Posterior cingulate gyrus (tissue), 11 donors: Measurements from ENCODE around the gene TBC1D5.
A peak's percentile ranks its signal among the peaks of the same experiment; 100 is the strongest.
"Not testable (repeated sequence)": the region's sequence is repeated elsewhere in the genome, so short reads cannot be mapped to it uniquely, and the experiment has no call there.

Experiments used
- DNase-seq, 10 donors: peaks; one replicate each; pipeline versions ENCODE4 v3.0.0 to v3.0.0-alpha.2; 2020 to 2021; ENCODE audit warnings: mixed read lengths in 3 of 10
- intact Hi-C: fragments of 100-400 bp; cut with DNase I; formaldehyde crosslinking; loops from one replicate; pipeline ENCODE4 v1.15.1; 2023

TBC1D5 gene

DNA sequence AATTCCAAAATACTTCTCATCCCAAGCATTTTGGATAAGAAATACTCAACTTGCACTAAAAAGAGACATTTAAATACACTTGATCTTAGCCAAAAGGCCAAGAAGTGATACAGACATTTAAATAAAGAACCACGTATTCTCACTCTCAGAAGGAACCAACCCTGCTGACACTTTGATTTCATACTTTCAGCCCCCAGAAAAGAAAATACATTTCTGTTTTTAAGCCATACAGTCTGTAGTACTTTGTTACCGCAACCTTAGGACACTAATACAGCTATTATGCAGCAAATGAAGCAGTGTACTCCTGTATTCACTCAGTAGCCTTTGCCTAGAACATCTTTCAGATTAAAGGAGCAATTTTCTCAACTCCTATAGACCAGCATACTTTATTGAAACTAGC lies 86.7 kb downstream of the TBC1D5 start:
- intact Hi-C loops, result no loop called here
- DNase-seq, result no peak

DNA sequence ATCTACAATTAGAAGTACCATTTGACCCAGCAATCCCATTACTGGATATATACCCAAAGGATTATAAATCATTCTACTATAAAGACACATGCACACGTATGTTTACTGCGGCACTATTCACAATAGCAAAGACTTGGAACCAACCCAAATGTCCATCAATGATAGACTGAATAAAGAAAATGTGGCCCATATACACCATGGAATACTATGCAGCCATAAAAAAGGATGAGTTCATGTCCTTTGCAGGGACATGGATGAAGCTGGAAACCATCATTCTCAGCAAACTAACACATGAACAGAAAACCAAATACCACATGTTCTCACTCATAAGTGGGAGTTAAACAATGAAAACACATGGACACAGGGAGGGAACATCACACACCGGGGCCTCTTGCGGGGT lies 92.7 kb downstream of the TBC1D5 start:
- not testable (repeated sequence) for DNase-seq
- intact Hi-C loops, result loop anchor here (5.0 kb wide), 1 partner anchor 93 kb away; the partner anchor contains the start of gene TBC1D5

DNA sequence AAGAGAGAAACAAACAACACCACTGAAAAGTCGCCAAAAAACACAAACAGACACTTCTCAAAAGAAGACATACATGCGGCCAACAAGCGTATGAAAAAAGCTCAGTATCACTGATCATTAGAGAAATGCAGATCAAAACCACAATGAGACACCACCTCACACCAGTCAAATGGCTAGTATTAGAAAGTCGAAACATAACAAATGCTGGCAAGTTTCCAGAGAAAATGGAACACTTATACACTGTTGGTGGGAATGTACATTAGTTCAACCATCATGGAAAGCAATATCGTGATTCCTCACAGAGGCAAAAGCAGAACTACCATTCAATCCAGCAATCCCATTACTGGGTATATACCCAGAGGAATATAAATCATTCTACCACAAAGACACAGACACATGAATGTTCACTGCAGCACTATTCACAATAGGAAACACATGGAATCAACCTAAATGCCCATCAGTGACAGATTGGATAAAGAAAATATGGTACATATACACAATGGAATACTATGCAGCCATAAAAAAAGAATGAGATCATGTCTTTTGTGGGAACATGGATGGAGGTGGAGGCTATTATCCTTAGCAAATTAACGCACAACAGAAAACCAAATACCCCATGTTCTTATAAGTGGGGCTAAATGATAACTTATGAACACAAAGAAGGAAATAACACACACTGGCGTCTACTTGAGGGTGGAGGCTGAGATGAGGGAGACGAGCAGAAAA lies 93.6 kb downstream of the TBC1D5 start:
- not testable (repeated sequence) for DNase-seq
- intact Hi-C loops, result loop anchor here (5.0 kb wide), 1 partner anchor 94 kb away; the partner anchor contains the start of gene TBC1D5

DNA sequence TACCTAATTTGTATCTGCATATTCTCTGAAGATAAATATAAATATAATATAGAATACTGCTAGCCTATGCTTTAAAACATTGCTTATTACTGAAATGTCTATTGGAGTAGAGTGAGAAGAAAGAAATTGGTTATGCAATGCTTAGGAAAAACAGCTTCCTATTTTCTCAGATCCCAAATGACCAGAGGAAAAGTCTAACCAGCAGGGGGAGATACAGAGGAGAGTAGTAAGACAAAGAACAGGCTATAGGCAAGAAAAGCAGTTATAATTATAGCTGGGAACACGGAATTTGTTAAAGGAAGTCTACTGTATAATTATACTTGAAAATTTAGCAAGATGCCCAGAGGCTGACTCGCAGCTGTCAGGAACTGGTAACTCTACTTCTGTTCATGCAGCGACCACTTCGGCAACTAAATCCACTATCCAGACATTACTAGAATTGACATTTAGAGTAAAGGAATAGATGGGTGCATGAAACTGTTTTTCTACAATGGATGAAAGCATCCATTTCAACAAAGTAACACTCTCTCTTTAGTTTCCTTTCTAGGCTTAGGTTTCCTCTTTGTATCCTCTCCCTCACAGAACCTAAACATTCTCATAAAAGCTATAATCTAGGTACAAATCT lies 97.2 kb downstream of the TBC1D5 start:
- peak in 2 of 10 donors; percentile 17 to 45 for DNase-seq

DNA sequence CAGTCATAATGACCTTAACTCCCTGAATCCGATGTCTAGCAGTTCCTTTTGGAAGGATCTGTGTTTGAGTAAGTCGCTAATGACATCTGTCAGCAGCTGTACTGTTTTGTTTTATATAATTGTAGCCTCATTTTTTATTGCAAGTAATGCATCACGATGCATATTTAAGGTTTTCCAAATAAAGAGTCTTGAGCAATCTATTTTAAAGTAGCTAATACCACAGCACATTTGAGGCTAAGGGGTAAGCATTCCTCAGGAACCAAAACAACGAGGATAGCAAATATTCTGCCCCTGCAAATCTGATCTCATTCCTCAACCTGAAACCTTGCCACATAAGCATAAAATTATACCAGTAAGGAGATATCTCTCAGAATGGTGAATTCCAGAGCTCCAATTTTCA lies 98.7 kb downstream of the TBC1D5 start:
- DNase-seq, result no peak
- intact Hi-C loops, result loop anchor here (2.0 kb wide), 1 partner anchor 197 kb away; no protein-coding TSS in a partner anchor

More for the DNA sequence above, 97.2 kb downstream of the TBC1D5 start:
- intact Hi-C loops, result loop anchor here (2.0 to 5.0 kb wide), 2 partner anchors 97 to 196 kb away; partner anchors contain the start of gene TBC1D5

DNA sequence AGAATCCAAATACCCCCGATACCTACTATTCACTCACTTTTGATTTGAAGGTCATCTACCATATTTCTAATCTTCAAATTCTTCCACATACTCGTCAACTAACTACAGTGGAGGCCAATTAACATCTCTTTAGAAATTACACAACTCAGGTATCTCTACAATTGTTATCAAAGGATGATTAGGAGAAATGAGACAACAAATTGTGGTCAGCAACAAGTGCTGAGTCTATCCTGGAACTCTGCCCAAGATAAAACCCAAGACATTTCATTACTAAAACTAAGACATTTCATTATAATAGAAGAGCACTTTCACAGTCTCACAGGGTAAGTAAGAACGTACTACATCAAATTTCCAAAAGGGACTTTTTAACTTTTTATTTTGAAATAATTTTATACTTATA lies 100.0 kb downstream of the TBC1D5 start:
- intact Hi-C loops, result no loop called here

DNA sequence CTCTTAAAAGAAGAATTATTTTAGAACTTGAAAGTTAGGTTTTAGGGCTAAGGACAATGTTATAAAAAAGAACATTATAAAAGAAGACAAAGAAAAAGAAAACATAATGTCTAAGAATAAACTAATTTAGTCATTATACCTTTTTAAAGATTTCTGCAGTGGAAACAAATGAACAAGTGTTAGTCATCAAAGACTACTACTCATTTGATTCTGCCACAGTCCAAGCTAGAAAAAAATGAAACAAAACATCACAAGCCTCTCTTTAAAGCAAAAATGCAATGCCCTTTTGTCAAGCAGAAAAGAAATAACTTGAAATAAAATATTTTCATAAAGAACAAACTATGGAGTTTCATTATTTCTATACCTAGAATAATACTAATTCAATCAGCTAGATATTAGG lies 102.0 kb downstream of the TBC1D5 start:
- intact Hi-C loops, result no loop called here

More for the DNA sequence above, 100.0 kb downstream of the TBC1D5 start:
- no peak for DNase-seq

DNA sequence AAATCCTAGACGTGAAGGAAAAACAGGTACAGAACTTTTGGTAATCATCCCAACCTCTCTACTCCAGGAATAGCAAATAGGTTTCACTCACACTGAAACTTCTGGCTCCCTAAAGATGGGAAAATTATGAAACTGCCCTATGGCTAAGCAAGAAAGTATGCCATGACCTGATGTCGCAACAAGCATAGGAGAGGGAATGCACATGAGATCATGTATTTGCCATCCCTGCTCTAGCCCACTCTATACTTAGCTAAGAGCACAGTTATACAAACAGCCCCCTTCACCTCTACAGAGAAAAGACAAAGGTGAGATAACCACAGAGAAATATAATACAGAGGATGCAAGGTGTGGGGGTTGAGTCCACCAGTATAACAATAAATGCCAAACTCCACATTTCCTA lies 102.7 kb downstream of the TBC1D5 start:
- DNase-seq, result no peak
- intact Hi-C loops, result no loop called here

More for the DNA sequence above, 102.0 kb downstream of the TBC1D5 start:
- no peak for DNase-seq

DNA sequence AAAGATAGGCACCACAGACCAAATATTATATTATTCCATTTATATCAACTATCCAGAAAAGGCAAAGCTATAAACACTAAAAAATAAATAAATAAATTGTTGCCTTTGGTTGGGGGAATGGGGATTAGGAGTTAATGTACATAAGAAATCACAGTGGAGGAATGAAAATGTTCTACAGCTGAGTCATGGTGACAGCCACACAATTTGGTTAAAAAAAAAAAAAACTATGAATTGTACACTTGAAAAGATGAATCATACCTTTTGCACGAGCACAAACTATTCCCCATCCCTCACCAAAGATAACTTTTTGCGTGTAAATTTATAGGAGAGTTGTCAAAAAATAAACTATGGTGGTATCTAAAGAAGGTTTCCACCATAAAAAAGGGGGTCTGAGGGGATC lies 103.2 kb downstream of the TBC1D5 start:
- intact Hi-C loops, result no loop called here
- no peak for DNase-seq

DNA sequence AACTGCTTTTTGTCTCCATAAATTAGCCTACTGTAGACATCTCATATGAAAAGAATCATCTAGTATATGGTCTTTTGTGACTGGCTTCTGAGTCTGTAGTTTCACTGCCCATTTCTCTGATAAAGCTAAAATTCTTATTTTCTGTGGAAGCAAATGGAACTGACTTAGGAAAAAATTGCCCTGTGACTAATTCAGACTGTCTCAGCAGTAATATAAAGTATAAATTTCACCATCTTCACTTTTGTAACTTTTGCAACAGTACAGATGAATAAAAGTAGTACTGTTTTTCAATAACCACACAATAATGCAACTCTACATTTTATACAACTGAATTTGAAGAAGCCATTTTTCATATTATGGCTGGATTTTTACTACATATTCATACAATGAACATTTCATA lies 104.1 kb downstream of the TBC1D5 start:
- DNase-seq, result no peak
- intact Hi-C loops, result no loop called here

DNA sequence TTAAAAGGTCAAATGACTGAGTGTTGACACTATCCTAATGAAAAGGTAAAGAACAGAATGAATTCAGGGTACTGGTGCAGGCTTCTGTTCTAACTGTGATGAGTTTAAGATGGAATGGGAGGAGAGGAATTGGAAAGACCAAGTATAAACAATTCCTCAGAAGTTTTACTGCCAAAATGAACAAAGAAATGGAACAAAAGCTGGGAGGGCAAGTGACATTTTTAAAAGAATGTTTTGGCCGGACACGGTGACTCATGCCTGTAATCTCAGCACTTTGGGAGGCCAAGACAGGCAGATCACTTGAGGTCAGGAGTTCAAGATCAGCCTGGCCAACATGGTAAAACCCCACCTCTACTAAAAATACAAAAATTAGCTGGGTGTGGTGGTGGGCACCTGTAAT lies 106.8 kb downstream of the TBC1D5 start:
- DNase-seq, intact Hi-C loops: not testable (repeated sequence)

DNA sequence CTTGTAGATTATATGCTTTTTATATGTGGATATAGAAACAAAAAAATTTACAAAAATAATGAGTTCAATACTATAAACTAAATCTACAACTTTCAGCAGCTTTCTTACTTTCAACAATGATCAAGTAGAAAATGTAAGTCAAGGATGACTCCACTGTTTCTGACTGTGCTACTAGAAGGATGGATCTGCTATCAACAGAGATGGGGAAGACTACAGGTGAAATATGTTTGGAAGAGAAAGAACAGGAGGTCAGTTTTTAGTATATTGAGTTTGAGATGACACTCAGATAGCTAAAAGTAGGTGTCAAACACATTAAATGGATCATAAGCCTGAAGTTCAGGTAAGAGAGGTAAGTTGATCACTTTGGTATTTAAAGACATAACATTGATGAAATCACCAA lies 107.5 kb downstream of the TBC1D5 start:
- intact Hi-C loops, result no loop called here
- DNase-seq, result no peak

DNA sequence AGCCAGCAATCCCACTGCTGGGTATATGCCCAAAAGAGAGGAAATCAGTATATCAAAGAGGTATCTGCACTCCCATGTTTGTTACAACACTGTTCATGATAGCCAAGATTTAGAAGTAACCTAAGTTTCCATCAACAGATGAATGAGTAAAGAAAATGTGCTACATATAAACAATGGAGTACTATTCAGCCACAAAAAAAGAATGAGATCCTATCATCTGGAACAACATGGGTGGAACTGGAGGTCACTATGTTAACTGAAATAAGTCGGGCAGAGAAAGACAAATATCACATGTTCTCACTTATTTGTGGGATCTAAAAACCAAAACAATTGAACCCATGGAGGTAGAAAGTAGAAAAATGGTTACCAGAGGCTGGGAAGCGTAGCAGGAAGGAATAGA lies 108.2 kb downstream of the TBC1D5 start:
- intact Hi-C loops, result no loop called here
- DNase-seq, result no peak

DNA sequence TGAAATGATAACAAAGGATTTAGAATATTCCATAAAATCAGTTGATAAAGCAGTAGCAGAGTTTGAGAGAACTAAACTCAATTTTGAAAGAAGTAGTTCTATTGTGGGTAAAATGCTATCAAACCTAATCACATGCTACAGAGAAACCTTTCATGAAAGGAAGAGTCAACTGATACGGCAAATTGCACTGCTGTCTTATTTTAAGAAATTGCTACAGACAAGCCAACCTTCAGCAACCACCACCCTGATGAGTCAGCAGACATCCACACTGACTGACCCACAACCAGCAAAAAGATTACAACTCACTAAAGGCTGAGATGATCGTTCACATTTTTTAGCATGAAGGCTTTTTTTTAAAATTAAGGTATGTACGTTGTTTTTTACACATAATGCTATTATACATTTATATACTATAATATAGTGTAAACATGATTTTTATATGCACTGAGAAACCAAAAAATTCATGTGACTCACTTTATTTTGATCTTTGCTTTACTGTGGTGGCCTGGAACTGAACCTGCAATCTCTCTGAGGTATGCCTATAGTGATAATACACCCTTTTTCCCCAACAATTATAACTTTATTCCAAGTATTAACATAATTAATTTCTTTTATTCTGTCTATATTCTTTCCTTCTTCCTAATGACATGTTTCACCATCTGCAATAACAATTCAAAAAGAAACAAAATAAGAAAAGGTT lies 109.9 kb downstream of the TBC1D5 start:
- no peak for DNase-seq
- intact Hi-C loops, result no loop called here

DNA sequence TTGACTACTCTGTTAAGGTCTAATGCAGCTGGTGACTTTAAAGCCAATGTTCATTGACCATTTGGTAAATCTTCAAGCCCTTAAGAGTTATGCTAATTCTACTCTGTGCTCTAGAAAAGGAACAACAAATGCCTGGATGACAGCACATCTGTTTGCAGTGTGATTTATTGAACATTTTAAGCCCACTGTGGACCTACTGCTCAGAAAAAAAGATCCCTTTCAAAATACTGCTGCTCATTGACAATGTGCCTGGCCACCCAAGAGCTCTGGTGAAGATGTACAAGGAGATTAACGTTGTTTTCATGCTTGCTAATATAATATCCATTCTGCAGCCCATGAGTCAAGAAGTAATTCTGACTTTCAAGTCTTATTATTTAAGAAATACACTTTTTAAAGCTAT lies 110.8 kb downstream of the TBC1D5 start:
- intact Hi-C loops, result no loop called here
- DNase-seq, result no peak

DNA sequence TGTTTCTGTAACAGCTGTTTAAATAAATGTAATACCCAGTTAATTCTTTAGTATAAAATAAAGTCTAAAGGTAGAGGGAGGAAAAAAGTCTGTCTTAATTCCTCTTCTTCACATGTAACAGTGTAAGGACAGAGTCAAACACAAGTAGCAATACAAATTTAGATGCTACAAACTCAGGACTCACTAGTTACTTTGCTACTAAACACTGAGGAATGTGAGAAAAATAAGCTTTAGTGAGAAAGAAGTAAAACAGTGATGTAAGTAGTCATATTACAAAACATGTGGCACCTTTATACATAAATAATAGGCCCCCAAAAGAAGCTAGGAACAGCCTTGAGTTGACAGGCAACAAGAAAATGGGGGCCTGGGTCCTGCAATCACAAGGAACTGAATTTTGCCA lies 113.0 kb downstream of the TBC1D5 start:
- no peak for DNase-seq
- intact Hi-C loops, result no loop called here

DNA sequence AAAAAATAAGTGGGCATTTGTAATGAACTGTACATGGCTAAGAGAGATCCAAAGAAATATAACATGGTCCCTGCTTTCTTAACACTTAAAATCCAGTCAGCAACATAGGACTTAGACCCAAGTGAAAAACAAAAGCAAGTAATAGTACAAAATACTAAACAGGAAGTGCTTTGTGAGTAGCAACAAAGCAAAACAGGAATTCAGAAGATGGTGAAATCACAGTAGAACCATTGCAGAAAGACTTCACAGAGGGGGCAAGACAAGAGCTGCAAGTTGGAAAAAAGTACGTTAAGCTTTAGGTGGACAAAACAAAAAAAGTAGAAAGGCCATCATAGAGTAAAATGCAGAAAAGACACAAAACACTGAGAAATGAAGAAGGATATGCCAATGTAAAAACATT lies 116.0 kb downstream of the TBC1D5 start:
- no peak for DNase-seq
- intact Hi-C loops, result no loop called here

DNA sequence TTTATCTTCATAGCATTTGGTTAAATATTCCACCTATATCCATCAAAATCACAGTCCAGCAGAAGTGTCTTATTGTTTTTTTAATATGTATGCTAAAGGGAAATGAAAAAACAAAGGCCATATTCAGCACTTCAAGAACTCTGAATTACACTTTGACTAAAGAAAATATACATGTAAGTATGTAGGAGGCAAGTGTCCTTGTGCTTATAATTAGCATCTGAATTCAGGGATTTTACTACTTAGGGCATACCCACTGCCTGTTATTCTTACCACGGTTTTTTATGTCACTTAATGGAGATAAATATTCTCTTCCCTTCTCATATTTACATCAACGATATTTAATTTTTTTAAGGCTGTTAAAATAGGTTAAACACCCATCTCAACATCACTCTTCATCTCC lies 117.3 kb downstream of the TBC1D5 start:
- no peak for DNase-seq
- intact Hi-C loops, result no loop called here

DNA sequence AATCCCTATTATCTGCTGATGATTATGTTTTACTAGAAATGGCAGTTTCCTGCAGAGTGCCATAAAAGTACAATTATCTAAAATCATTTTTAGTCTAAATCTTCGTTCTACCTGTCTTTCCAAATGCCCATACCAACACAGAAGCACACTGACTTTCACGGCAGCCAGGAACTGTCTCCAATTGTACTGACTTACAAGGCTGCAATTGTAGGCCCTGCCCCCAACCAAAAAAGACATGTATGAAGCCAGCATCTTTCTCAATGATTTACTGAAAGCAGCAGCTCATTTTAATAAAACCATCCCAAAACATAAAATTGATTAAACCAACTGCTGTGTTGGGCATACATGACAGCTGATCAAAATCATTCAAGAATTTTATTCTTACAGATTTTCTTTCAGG lies 119.0 kb downstream of the TBC1D5 start:
- intact Hi-C loops, result no loop called here
- peak in 3 of 10 donors; percentile 29 to 81 (median 33) for DNase-seq

DNA sequence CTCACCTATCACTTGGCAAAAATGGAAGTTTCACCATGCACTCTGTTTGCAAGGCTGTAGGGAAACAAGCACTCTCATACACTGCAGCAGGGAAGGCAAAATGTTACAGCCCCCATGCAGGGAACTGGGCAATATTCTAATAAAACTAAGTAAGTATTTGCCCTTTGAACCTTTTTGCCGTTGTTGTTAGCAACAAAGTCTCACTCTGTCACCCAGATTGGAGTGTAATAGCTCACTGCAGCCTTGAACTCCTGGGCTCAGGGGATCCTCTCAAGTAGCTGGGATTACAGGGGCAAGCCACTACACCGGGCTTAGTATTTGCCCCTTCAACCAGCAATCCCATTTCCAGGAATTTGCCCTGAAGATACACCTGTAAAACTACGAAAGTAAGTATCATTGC lies 122.5 kb downstream of the TBC1D5 start:
- intact Hi-C loops, result no loop called here
- no peak for DNase-seq

DNA sequence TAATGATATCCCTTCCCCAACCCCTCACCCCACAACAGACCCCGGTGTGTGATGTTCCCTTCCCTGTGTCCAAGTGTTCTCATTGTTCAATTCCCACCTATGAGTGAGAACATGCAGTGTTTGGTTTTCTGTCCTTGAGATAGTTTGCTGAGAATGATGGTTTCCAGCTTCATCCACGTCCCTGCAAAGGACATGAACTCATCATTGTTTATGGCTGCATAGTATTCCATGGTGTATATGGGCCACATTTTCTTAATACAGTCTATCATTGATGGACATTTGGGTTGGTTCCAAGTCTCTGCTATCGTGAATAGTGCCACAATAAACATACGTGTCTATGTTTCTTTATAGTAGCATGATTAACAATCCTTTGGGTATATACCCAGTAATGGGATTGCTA lies 129.4 kb downstream of the TBC1D5 start:
- intact Hi-C loops, result not testable (repeated sequence)

More for the DNA sequence above, 129.4 kb downstream of the TBC1D5 start:
- not testable (repeated sequence) for DNase-seq
